HG03460 (cell line): ENCODE measurements around the gene TMEM129.

Source experiments
- ATAC-seq: cut with Tn5 transposase; IDR thresholded peaks from one replicate; pipeline ENCODE4 v1.9.1; 2021; ENCODE audit not compliant: unreplicated experiment

TMEM129 gene

GRCh38 chr4:1721666-1722550 is 785 bp upstream of the TMEM129 start:
- ATAC-seq = no peak

- peak; percentile 17 for ATAC-seq
These were observed 750 bp downstream of the TMEM129 start for GRCh38 chr4:1720163-1720983.

GRCh38 chr4:1718095-1718850 is 2.9 kb downstream of the TMEM129 start:
- ATAC-seq = no peak

DNA sequence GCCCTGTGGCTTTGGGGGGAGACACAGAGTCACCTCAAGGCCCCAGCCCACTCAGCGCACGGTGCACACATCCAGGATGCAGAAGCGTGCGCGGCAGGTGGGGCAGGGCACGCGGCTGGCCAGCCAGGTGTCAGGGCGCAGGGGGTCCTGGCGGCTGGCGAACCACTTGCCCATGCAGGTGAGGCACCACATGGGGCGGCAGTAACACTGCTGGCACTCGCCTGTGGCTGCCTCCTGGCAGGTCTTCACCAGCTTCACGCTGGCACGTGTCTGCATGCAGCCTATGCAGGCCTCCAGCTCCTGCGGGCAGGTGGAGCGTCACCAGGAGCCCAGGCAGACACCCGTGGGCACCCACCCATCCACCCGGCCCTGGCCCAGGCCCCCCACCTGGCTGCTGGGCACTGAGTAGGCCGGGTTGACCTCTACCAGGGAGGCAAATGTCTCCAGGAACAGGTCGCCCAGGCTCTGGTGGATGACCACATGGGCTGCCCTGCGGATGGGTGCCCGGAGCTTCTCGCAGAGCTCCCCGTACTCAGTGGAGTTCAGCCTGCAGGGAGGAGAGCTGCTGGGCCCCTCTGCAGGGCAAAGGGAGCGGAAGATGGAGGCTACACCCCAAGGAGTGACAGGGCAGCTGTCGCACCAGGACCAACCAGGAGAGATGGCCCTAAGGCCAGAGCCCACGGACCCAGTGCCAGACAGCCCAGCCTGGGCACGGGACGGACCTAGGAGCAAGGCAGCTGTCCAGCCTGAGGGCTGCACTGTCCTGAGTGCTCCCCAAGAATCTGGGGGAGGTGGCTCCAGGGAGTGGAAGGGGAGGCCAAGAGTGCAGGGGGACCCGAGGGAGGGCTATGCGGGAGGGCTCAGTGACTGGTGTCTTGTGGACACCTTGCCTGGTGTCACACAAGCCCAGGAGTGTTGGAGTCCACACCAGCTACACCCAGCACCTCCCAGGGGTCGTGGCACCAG is 3.7 kb downstream of the TMEM129 start:
- ATAC-seq = no peak

DNA sequence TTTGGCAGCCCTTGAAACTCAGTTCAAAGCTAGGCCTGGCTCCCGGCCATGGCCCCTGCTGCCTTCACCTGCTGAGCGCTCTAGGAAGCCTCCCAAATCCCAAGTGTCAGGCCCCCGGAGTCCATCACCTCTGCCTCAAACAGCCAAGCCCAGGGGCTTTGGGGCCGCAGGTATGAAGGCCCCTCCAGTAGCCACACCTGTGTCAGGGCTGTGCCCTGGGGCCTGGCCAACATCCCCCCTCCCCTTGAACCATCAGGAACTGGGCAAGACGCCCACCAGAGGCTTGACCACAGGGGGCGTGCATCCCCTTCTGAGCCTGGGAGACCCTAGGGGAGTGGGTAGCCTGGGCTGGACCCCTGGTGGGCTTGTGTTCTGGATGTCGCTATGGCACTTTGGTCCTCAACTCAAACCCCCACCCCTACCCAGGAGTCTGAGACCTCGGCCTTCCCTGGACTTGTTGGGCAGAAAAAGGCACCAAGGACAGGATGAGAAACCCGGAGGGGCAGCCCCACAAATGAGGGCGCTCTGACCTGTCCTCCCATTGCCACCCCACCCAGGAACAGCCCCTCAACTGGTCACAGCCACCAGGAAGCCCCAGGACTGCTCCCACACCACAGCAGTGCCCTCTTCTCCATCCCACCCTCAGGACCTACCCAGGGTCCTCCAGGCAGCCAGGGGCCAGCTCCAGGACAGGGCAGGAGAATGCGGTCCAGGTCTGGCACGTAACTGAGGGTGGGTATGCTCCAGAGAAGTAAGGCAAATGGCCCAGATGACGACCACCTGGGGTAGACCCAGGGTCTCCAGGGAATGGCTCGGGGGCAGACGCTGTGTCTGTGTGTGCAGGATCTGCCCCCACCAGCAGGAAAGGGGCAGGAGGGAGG is 4.8 kb downstream of the TMEM129 start:
- no peak for ATAC-seq

DNA sequence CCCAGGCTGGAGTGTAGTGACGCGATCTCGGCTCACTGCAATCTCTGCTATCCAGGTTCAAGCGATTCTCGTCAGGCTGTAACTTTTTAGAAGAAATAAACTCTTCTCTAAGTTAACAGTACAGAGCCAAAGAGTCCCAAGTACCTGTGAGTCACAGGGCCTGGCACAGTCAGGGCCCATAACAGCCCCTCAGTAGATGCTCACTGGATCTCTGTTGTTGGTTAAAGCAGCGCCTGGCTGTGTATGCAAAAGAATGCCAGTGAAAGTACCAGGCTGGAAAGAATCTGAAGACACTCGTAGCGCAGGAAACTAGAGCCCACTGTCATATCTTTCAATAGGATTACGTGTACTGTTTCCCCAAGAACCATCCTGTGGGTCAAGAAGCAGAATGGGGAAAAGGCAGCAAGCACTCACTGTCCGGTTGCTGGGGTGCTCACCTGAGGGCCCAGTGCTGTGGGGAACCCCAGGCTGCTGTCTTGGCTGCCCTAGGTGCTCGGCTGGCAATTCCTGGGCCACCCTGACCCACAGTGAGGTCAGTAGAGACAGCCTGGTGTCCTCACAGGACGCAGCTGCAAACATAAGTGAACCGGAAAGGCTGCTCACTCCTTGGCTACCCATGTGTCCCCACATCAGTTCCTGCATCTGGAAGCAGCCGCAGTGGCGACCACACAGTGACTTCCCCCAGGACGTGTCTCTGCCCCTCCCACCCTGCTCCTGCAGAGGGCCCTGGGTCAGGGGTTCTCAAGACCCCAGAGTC is 5.9 kb downstream of the TMEM129 start:
- ATAC-seq = no peak

- no peak for ATAC-seq
These were observed 6.7 kb downstream of the TMEM129 start for GRCh38 chr4:1714303-1715001.

DNA sequence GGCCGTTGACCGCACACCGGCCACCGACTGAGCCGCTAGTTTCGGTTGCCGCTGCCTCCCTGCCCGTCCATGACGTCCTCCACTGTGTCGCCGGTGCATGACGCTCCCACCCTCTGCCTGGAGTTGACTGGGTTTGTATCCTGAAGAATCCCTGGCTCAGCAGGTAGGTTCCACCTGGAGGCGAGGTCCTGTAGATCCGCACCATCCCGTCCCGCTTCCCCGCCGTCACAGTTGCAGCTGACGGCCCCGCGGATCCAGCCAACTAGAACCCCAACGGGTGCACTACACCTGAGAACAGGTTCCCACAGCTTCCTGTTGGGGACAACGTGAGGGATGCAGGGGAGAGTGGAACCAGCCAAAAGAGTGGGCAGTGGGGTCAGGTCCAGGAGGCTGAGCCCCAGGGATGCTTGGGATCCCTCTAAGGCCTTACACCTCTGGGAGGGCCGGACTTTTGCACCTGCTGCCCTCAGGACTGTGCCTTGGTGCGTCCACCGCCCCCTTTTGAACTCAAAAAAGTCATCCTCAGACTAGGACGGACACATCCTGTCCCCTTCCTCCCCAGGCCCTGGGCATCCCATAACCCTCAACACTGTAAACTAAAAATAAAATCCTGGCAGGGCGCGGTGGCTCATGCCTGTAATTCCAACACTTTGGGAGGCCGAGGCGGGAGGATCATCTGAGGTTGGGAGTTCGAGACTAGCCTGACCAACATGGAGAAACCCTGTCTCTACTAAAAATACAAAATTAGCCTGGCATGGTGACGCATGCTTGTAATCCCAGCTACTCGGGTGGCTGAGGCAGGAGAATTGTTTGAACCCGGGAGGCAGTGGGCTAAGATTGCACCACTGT is 7.9 kb downstream of the TMEM129 start:
- ATAC-seq = peak; percentile 7

DNA sequence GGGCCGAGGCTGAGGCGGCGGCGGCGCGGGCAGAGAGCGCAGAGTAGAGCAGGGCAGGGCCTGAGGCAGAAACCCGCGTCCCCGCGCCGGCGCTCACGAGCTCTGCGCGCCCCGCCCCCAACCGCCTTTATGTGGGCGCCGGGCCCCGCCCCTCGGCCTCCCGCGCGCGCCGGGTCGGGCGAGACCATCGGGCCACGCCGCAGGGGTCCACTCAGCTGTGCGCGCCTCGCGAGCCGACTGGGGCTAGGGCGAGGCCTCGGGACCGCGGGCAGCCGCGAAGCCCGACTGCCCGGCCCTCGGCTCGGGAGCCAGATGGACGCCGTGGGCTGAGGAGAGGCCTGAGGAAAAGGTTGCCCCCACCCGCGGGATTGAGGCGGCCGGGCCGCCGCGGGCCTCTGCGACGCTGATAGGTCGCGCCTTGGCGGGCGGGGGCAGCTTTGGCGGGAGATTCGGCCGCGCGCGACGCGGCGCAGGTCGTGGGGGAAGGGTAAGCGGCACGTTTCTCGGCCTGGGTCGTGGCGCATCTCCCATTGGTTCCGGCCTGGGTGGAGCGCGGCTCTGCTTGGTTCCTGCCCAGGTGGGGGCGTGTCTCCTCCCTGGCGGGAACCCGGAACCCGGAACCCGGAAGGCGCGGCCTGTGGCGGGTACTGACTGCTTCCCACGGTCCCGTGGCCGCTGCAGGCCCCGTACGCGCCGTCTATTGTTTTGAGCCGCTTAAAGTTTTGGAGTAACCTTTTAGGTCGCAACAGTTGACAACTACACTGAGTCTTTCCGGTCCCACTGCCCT is 8.7 kb downstream of the TMEM129 start, which contains the start of gene SLBP:
Gene SLBP, minus strand, starts transcription at position 104 of the 787 bp plus-strand sequence. CDS start 131 bp downstream, outside the sequence.
- ATAC-seq = peak; percentile 73

GRCh38 chr4:1711571-1712215 is 9.4 kb downstream of the TMEM129 start:
- peak; percentile 13 for ATAC-seq

DNA sequence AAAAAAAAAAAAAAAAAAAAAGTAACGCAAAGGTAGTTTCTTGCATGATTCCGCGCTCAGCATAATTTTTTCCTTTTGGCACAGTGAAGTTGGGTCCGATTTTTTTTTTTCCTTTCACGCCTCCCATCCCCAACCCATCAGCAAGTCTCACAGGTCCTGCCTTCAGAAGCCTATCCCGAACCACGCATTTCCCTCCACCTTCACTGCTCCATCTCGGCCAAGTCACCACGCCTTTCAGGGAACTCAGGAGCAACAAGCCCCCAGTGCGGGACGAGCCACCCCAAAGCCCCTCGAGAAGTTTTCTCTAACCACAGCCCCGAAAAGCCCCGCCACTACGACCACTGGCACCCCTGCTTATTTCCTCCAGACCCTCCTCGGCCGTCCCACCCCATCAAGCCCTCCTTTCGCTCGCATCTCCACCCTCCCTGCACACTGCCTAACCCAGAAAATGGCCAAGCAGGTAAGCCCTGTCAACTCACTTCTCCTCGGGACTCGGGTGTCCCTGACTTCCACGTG is 10.0 kb downstream of the TMEM129 start:
- ATAC-seq = no peak

DNA sequence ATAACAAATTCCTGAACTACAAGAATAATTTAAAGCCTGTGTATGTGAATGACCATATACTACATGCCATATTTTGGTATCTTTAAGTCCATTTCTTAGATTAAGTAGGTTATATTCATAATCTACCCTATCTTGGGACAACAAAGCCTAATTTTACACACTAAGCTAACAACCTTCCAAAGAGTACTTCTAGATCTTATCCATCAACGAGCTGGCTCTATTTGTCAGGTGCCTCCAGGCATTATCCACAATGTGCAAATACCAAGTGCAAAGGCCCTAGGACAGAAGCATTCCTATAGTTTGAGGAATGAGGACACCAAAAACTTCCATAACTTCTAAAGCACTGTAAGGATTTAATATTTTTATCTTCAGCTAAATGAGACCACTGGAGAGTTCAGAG is 12.5 kb downstream of the TMEM129 start:
- ATAC-seq = no peak

GRCh38 chr4:1706358-1706757 is 14.8 kb downstream of the TMEM129 start:
- no peak for ATAC-seq

DNA sequence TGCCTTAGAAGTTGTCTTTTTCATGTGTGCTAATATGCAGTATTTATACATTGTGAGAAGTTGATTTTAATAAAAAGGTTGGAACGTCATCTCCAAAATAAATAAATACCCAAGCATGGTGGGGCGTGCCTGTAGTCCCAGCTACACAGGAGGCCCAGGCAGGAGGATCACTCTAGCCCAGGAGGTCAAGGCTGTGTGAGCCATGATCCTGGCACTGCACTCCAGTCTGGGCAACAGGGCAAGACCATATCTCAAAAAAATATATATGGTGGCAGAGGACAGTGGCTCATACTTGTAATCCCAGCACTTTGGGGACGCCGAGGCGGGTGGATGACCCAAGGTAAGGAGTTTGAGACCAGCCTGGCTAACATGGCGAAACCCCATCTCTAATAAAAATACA is 15.4 kb downstream of the TMEM129 start:
- ATAC-seq = no peak

- no peak for ATAC-seq
These were observed 17.3 kb downstream of the TMEM129 start for GRCh38 chr4:1703867-1704266.
